ENCODE measurements around the gene KNSTRN.

The KNSTRN gene

DNA sequence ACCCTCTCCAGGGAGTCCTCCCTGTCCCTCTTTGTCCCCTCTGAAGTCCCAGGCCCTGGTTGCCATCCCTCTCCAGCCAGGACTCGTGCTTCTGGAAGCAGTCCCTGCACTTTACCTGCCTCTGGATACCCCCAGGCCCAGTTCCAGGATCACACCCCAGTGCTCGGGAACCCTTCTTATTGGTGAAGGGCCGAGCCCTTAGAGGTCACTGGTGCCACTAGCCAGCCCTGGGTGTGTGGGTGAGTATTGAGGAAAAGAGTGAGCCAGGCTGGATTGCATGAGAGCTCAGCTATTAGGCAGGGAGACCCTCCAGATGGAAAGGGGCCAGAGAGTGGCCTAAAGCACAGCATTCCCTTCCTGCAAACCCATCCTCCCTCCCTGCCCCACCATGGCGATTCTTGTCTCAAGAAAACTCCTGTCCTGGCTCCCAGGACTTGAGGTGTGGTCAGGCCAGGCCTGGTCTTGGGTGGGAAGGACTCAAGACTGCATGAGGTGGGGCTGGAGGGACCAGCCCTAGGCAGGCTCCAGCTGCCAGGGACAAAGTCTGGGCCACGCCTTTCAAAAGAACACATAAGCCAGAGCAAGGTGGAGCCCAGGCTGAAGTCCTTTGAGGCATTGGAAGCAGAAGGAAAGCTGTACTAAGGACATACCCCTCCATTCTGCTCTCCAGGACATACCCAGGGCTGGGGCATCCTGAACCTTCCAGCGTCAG, 36.5 kb upstream of the KNSTRN start:
- in situ Hi-C loops (cut with MboI; ENCODE audit: low sequenced_read_pairs) = no loop called here

DNA sequence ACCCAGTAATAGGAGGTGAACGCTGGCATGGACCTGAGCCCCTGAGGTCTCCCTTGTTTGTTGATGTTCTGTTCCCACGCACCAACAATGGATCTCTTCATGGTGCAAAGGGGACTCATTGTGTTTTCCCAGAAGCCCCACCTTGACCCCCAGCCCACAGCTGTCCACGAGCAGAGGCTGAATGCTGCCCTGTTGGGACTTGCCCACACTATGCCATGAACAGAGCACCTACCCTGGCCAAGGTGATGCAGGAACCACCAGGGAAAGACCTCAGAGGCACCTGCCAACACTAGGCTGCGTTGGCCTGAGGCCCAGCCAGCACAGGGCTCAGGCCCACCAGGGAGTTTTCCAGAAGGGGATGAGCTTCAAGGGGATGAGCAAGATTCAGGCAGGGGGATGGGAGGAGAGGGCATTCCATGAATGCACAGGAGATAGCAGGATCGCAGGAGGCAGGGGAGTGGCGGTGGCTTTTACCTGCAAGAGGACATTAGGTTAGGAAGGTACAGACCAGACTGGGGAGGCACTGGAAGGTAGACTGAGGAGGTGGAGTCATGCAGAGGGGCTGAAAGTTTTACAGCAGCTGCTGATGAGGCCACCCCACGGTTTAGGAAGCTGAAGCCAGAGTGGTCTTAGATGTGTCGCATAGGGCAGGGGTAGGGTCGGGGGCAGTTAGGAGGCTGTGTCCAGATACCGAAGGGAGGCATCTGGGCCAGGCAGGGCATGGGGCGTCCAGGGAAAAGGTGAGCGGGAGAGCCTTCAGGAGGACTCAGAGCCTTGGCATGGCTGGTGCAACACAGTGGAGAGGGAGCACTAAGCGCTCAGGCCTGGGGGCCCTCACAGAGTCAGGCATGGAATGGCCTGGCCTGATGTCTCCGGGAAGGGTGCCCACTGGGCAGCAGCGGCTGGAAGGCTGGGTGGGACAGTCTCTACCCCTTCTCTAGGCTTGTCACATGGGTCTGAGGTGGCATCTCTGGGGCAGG, 35.7 kb upstream of the KNSTRN start:
- in situ Hi-C loops (cut with MboI; ENCODE audit: low sequenced_read_pairs) = no loop called here

DNA sequence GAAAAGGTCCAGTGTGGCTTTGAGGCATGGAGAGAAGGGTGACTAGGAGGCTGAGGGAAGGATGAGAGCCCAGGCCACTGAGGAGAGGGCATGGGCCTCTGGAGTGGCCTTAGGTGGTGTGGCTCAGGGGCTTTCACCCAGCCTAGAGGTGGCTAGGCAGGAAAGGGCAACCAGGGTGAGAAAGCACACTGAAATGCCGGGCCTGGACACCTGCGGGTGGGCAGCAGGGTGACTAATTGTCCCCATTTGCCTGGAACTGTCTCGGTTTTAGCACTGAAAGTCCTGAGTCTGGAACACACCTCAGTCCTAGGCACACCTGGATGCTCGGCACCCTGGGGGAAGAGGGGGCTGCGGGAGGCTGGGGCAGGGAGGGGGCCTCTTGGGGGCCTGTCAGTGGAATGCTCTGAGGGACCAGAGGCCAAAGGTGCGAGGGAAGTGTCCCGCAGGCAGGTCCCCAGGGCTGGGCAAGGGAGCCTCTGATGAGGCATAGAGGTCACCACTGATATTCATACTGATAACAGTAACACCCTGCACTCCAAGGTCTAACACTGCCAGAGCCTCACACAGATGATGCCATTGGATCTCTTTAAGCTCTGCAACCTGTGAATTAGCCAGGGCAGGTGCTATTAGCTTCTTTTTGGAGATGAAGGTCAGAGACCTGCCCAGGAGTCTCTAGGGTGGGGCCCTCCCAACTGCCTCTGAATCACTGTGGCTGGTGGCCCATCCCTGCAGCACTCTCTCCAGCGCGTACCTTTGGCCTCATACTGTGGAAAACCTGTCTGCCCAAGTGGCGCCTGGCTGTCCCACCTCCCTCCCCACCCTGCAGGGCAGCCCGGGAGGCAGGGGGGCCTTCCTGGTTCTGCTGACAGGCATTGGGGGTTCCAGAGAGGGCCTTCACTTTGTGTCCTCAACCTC, 34.7 kb upstream of the KNSTRN start:
- in situ Hi-C loops (cut with MboI; ENCODE audit: low sequenced_read_pairs) = no loop called here

DNA sequence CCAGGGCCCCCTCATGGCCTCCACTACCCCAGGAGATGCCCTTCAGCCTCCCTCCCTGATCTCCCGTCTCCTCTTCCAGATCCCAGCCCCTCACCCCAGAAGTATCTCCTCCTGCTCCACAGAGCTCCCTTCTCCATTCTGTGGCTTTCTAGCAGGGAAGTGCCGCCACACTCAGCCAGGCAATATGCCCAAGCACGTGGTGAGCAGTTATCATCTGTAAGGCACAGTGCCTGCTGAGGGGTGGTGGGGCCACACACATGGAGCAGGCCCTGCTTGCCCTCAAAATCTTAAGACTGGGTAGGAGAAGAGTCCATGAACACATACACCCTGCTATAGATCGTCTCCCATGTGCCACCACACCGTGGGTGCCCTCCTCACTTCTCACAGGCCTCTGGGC, 34.0 kb upstream of the KNSTRN start:
- in situ Hi-C loops (cut with MboI; ENCODE audit: low sequenced_read_pairs) = no loop called here

DNA sequence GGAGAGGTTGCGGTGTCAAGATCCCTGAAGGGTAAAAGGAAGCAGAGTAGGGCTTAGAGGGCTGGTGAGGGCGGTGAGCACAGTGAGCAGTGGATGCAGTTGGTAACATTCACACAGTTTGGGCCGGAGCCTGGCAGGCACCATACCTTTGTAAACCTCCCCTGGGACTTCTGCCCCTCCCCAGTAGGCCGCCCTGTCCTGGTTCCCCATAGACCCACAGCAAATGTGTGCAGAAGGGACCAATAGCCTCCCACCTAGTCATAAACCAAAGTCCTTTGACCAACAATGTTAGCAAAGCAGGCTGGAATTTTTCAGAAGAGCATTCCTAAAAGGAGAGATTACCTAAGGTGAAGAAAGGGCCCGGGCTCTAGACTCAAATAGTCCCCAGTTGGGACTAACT, 33.4 kb upstream of the KNSTRN start:
- in situ Hi-C loops (cut with MboI; ENCODE audit: low sequenced_read_pairs) = no loop called here

DNA sequence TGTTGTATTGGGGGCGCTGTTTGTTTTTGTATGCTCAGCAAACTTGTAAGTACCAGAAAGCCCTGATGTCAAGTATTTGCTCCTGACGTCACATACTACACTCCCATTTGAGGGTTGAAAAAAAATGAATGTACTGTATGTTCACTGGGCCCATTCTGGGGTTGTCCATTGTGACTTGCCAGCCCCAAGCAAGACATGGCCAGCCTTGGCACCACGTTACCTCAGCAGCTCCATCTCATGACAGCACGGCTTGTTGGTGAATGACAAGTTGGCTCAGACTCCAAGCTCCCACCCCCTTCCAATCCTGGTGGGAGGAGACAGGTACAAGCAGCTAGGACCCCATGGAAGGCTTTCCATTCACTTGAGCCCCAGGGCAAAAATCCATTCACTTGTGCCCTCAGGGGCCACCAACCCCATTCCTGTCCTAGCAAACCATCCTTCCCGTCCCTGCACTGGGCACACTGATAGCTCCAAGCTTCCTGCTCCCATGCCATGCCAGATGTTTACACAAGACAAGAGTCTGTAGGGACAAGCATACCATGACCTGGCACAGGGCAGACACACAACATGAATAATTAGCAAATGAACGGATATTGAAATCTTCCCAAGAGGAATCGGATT, 30.1 kb upstream of the KNSTRN start:
- in situ Hi-C loops (cut with MboI; ENCODE audit: low sequenced_read_pairs) = no loop called here

DNA sequence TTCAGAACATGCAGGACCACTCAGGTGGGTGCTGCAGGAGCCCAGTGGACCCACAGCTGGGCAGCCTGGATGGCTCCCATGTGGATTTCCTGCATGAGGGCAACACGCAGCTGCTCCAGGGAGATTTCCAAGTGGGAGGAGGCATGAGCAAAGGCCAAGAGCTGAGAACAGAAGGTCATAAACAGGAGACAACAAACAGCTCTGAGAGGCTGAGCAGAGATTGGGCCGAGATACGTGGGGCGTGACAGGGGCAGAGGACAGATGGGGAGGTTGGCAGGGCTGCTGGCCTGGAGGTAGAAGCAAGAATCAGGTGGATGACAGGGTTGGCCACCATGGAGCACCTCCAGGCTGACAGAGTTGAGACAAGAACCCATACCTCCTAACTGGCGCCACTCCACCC, 28.8 kb upstream of the KNSTRN start:
- in situ Hi-C loops (cut with MboI; ENCODE audit: low sequenced_read_pairs) = no loop called here

DNA sequence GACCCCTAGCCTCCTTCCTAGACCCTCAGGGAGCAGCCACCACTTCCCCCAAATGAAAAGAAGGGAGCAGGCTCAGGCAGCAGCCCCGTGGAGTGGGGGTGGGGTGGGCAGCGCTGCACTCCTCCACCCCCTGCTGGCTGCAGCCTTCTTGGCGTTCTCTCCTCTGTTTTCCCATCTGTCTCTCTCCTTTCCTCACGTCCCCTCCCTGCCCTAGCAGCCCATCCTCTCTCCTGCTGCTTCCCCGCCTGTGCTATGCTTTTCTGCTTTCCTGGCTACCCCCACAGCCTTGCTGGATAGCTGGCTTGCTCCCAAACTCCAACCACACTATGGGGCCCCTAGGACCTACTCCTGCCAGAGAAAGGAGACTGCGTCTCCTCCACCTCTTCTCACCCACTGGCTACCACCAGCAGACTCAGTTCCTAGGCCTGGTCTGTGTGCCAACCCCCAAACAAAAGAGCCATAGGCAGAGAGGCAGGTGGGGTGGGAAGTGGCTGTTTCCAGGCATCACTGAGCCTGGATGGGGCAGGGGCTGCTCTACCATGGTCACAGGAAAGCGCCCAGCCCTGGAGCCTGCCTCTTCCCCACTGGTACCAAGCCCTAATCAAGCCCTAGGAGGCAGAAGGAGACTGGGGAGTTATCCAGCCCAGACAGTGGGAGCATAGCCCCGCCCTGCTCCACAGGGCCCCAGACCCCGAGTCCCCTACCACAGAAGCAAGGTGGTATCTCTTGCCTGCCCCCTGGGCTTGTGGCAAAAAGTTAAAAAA, 27.9 kb upstream of the KNSTRN start:
- in situ Hi-C loops (cut with MboI; ENCODE audit: low sequenced_read_pairs) = no loop called here

DNA sequence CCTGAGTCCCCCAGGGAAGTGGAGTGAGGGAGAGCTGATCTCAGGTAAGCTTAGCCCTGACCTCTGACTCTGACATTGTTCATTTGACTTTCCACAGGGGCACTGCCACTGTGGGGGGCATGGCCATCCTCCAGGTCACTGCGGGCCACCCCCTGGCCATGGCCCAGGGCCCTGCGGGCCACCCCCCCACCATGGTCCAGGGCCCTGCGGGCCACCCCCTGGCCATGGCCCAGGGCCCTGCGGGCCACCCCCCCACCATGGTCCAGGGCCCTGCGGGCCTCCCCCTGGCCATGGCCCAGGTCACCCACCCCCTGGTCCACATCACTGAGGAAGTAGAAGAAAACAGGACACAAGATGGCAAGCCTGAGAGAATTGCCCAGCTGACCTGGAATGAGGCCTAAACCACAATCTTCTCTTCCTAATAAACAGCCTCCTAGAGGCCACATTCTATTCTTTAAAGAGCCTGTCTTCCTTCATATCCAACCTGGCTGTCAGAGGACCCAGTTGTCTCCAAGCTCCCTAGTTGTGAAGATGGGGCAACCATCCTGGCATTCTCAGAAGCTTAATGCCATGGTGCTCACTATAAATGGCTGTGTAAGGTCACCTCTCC, 26.4 kb upstream of the KNSTRN start:
- in situ Hi-C loops (cut with MboI; ENCODE audit: low sequenced_read_pairs) = no loop called here

DNA sequence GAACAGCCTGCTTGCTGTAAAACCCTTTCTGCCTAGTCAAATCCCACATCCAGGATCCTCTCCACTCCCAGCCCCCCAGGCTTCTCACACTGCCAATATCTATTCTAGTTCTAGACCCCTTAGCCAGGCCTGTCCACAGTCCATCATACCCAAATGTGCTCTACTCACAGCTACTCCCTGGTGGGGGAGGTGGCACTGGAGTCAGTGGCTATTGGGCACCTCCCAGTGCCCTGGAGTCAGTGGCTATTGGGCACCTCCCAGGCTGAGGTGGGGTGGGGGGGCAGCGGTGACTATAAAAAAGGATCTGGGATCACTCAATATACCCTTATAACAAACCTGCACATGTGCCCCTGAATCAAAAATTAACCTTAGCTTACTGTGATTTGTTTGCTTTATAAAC, 25.3 kb upstream of the KNSTRN start:
- in situ Hi-C loops (cut with MboI; ENCODE audit: low sequenced_read_pairs) = no loop called here

DNA sequence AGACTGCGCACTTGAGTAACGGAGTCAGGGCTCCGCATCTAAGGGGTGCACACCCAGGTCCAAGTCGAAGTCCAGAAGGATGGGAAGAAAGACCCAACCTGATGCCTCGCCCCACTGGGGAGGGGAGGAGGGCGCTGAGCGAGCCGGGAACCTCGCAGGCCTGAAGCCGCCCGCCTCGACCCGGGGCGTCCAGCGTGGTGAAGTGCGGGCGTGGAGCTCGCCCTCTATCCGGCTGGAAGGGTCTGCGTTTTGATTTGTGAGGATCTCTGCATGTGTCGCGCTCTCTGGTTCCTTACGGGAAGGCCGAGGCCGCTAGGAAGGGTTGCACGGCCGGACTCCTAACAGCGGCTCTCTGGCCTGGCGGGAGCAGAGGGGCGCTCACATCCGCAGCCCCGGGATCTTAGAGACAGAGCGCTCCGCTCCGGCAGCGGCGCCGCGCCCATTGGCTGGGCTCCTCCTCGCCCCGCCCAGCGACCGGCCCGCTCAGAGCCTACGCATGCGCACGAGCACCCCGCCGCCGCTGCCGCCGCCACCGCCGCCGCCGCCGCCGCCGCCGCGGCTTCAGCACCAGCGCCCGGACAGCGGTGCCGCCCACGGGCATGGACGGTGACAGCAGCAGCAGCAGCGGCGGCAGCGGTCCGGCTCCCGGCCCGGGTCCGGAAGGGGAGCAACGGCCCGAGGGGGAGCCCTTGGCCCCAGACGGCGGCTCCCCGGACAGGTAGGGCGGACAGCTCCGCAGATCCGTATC, 24.6 kb upstream of the KNSTRN start, which contains the start of gene DISP2:
DISP2 (plus strand) TSS at position 497 of the 748 bp plus-strand sequence; CDS start at position 600, 103 bp downstream.
- in situ Hi-C loops (cut with MboI; ENCODE audit: low sequenced_read_pairs) = no loop called here

DNA sequence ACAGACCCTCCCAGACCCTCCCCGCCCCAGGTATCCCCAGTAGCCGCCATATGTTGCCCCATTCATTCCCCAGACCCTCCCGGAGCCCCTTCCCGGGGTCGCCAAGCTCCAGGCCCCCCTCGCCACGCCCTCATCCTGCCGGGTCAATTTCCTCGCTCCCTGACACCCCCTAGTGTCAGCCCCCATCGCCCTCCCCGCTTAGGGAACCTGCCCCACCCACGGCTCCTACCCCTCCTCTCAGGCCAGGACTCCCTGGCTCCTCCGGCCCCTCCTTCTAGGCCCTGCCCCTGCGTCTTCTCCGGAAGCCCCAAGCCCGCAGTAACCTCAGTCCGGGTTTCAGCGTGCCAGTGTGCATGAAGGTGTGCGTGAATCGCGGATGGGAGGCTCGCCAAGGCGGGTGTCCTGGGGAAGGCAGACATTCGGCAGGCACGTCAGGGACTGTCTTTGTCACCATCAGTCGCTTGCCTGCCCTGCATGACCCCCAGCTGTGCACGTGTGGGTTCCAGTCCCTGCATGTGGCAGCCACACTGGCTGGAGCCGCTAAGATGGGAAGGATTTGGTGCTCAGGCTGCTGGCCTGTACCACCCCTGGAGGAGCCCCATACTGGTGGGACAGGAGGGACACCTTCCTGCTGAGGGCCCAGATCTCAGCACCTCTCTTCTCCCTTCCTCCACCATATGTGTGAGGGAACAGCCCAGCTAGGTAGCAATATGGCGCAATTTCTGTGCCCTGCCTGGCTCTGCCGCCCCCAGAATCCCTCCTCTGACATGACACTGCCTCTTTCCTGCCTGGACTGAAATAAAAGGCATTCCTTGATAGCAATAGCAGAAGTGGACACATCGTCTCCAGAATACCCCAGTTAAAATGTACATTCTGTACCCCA, 23.8 kb upstream of the KNSTRN start:
- in situ Hi-C loops (cut with MboI; ENCODE audit: low sequenced_read_pairs) = no loop called here

DNA sequence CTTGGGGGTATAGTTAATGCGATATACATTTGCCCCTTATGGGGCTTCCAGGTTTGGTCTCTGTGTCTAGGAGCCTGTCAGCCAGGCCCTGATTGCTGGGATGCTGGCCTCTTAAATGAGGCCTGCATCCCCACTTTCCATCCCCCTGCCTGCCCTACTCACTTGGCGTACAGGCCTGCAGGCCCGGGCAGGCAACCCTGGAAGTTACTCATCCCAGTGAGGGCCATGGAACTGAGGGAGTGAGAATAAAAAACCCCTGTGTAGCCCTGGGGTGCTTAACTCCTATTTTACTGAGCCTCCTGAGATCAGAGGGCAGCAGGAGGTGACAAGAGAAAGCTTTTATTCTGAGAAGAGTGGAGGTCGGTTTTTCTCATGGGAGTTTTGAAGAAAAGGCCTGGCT, 22.5 kb upstream of the KNSTRN start:
- in situ Hi-C loops (cut with MboI; ENCODE audit: low sequenced_read_pairs) = no loop called here

DNA sequence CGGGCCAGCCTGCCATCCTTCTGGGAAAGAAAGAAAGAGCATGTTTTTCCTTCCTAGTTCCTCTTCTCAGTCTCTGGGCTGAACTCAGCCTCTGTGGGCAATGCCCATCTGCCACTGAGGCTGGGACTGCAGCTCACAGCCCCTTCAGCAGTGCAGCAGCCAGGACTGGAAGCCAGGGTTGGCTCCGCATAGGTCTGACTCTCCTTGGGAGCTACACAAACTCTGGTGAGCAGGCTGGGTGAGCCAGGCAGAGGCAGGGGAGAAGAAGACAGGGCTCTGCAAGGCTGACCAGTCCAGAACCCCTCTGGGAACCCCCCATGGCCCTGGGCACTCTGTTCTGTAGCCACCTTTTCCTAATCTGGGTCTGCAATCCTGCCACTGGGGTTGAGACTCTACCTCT, 20.9 kb upstream of the KNSTRN start:
- in situ Hi-C loops (cut with MboI; ENCODE audit: low sequenced_read_pairs) = no loop called here

DNA sequence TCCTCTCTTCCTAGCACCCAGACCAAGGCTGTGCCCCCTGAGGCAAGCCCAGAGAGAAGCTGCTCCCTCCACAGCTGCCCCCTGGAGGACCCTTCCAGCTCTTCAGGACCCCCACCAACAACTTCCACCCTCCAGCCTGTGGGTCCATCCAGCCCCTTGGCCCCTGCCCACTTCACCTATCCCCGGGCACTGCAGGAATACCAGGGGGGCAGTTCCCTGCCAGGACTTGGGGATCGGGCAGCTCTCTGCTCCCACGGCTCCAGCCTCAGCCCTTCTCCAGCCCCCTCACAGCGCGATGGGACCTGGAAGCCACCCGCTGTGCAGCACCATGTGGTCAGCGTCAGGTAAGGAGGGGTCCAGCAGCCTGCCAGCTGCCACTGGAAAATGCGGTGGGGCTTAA, 18.9 kb upstream of the KNSTRN start:
- in situ Hi-C loops (cut with MboI; ENCODE audit: low sequenced_read_pairs) = no loop called here

DNA sequence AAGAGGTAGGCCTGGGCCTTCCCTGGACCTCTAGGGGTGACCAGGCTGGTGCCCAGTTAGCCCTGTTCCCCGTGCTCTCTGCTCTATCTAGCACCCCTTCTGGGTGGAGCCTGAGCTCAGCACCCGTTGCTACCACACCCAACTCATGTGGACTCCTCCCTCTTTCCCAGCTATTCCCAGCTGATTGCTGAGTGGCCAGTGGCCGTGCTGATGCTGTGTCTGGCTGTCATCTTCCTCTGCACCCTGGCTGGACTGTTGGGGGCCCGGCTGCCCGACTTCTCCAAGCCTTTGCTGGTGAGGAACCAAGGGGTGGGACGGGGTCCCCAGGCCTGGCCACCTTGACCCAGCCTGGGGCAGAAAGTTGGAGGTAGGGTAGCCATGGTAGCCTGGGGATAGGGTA, 18.3 kb upstream of the KNSTRN start:
- in situ Hi-C loops (cut with MboI; ENCODE audit: low sequenced_read_pairs) = no loop called here

DNA sequence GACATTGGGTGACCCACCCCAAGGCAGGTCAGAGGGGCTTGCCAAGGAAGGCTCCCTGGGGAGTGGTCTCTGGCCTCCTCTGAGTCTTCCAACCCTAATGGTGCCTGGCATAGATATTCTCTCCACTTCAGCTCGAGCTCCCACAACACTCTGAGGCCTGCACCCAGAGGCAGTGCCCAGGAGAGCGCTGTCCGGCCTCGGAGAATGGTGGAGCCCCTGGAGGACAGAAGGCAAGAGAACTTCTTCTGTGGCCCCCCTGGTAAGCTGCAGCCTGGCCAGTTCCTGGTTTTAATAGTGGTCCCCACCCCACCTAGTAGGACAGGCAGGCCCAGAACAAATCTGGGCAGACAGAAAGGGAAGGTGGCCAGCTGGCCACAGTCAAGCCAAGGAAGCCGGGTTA, 17.5 kb upstream of the KNSTRN start:
- in situ Hi-C loops (cut with MboI; ENCODE audit: low sequenced_read_pairs) = no loop called here

Data from HL-60/S4 treated with phorbol 12-myristate 13-acetate at 8.2 ng/mL for 4 days and 3 days (cell line).